SU-DHL-6 (cell line): ENCODE measurements around the gene MEOX2.

Experiments used
- H2AFZ ChIP-seq: fragments of 200-600 bp; sonication (generic); 2 replicates; pipeline ENCODE4 v1.6.1; 2014; ENCODE audit warnings: low read depth, mild to moderate bottlenecking, moderate library complexity, mixed read lengths, antibody characterized with exemption, low read length; ENCODE audit not compliant: severe bottlenecking
- H3F3A ChIP-seq: fragments of 200-600 bp; shearing (Covaris generic); 2 replicates; pipeline ENCODE4 v1.6.0; 2016; ENCODE audit warnings: antibody characterized with exemption, mild to moderate bottlenecking; ENCODE audit not compliant: insufficient read depth
- H3K27ac ChIP-seq: fragments of 200-600 bp; sonication (generic); 2 replicates; pipeline ENCODE4 v1.5.1; 2016; ENCODE audit warnings: low read depth, mild to moderate bottlenecking, low read length, moderate library complexity, mixed read lengths
- H3K27me3 ChIP-seq: fragments of 200-600 bp; sonication (generic), shearing (Covaris generic); 2 replicates; pipeline ENCODE4 v1.6.0; 2014; ENCODE audit warnings: mild to moderate bottlenecking, low read length
- H3K36me3 ChIP-seq: fragments of 200-600 bp; sonication (generic); 2 replicates; pipeline ENCODE4 v1.6.1; 2014; ENCODE audit warnings: mild to moderate bottlenecking, low read length, mixed read lengths
- H3K4me2 ChIP-seq: fragments of 300-600, 200-600 bp; shearing (Covaris generic), sonication (generic); 2 replicates; pipeline ENCODE4 v1.6.0; 2014; ENCODE audit warnings: low read length, low read depth, mild to moderate bottlenecking; ENCODE audit not compliant: poor library complexity, severe bottlenecking
- H3K4me3 ChIP-seq: fragments of 200-600 bp; sonication (generic); 2 replicates; pipeline ENCODE4 v1.5.1; 2014; ENCODE audit warnings: antibody characterized with exemption, low read length, mild to moderate bottlenecking, mixed read lengths; ENCODE audit not compliant: insufficient read depth, poor library complexity, severe bottlenecking
- H3K79me2 ChIP-seq: fragments of 200-600 bp; sonication (generic); 2 replicates; pipeline ENCODE4 v1.6.1; 2014; ENCODE audit warnings: mild to moderate bottlenecking, low read length, moderate library complexity; ENCODE audit not compliant: insufficient read depth
- H3K9ac ChIP-seq: fragments of 200-600 bp; sonication (generic); 2 replicates; pipeline ENCODE4 v1.7.0; 2014; ENCODE audit warnings: mild to moderate bottlenecking, low read length
- H3K9me2 ChIP-seq: fragments of 200-600 bp; sonication (generic); replicated peaks from 2 replicates; pipeline ENCODE4 v1.6.1; 2014; ENCODE audit warnings: low read length; ENCODE audit not compliant: insufficient read depth
- H3K9me3 ChIP-seq: fragments of 200-600 bp; sonication (generic); 2 replicates; pipeline ENCODE4 v1.6.1; 2014; ENCODE audit warnings: low read length, mixed read lengths; ENCODE audit not compliant: insufficient read depth
- H4K20me1 ChIP-seq: fragments of 200-600 bp; sonication (generic); 2 replicates; pipeline ENCODE4 v1.6.1; 2014; ENCODE audit warnings: low read depth, mild to moderate bottlenecking, antibody characterized with exemption, low read length, moderate library complexity, mixed read lengths
- EZH2phosphoT487 ChIP-seq: fragments of 200-600 bp; sonication (generic), shearing (Covaris generic); conservative IDR thresholded peaks from 2 replicates; pipeline ENCODE4 v1.6.1; 2018; ENCODE audit warnings: mild to moderate bottlenecking, antibody characterized with exemption, low read length, moderate library complexity, mixed read lengths
- TF ChIP-seq, protein P1 (sequence below): fragments of 200-600 bp; sonication (generic); IDR thresholded peaks from one replicate; pipeline ENCODE4 v1.5.1; 2017; ENCODE audit warnings: antibody characterized with exemption, mild to moderate bottlenecking, low read length, moderate library complexity; ENCODE audit not compliant: insufficient read depth, poor library complexity, severe bottlenecking

The MEOX2 gene

GRCh38 chr7:15621468-15621867 lies 65.0 kb downstream of the MEOX2 start:
- no peaks in the 10 kb centered on the region for H3K27me3 ChIP-seq
- no peak overlapping the region for H3K9ac ChIP-seq
- TF ChIP-seq, protein P1, sequence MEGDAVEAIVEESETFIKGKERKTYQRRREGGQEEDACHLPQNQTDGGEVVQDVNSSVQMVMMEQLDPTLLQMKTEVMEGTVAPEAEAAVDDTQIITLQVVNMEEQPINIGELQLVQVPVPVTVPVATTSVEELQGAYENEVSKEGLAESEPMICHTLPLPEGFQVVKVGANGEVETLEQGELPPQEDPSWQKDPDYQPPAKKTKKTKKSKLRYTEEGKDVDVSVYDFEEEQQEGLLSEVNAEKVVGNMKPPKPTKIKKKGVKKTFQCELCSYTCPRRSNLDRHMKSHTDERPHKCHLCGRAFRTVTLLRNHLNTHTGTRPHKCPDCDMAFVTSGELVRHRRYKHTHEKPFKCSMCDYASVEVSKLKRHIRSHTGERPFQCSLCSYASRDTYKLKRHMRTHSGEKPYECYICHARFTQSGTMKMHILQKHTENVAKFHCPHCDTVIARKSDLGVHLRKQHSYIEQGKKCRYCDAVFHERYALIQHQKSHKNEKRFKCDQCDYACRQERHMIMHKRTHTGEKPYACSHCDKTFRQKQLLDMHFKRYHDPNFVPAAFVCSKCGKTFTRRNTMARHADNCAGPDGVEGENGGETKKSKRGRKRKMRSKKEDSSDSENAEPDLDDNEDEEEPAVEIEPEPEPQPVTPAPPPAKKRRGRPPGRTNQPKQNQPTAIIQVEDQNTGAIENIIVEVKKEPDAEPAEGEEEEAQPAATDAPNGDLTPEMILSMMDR = no peak
- TF ChIP-seq EZH2phosphoT487 = no peak

DNA sequence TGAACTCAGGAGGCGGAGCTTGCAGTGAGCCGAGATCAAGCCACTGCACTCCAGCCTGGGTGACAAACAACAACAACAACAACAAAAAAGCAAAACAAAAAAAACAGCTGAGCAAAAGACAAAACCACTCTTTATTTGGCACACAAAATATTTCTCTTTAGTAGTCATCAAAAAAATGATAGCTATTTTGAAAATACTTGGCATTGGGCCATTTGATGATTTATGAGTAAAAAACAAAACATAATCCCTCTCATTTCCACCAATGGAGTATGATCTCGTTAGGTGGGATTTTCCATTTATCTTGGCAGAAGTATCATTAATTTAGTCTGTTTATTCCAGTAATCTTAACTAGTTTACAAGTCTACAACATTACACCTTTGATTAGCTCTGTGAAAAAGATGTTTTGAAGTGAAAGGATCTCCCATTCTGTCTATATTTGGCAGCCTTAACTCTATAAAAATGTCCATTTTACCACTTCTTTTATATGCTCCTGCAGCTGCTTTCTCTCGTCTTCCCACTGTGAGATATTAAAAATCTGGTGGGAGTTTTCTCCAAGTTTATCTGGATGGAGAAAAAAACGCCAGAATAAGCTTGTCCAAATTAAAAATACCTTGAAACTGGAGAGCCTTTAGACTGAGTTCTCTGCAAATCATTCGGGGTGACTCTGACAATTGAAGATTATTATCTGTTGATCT lies 65.8 kb downstream of the MEOX2 start:
- TF ChIP-seq EZH2phosphoT487 = no peak
- TF ChIP-seq, protein P1 = no peak
- H3K36me3 ChIP-seq = no peaks in the 10 kb centered on the region

More at GRCh38 chr7:15621468-15621867, 65.0 kb downstream of the MEOX2 start:
- Histone ChIP-seq H3K9me2 (no peaks in the 10 kb centered on the region; the same call in 1 of the 2 replicates), H4K20me1 (no peaks in the 10 kb centered on the region), H3K27ac (no peak overlapping the region), H3K9me3 (no peaks in the 10 kb centered on the region), H3K36me3 (no peaks in the 10 kb centered on the region), H3K79me2 (no peaks in the 10 kb centered on the region), H3K4me2 (no peak overlapping the region), H3F3A (no peaks in the 10 kb centered on the region), H3K4me3 (no peak overlapping the region), H2AFZ (no peak overlapping the region)

DNA sequence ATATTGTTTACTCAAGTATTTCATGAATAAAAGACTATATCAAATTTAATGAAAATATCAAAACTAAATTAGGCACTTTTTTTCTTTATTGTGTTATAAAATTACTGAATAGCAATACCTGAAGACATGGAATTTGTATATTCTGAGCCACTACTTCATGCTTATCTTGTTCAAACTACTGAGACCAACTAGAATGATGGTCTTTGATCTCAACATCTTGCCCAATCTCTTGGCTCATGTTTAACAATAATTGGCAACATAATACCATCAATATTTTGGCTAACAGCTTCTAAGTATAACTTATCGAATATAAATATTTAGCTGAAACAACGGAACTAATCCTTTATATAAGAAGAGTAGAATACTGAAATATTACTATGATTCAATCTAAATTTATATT lies 68.2 kb downstream of the MEOX2 start:
- Histone ChIP-seq H3F3A (no peaks in the 10 kb centered on the region), H3K4me3 (no peak overlapping the region), H3K27me3 (no peaks in the 10 kb centered on the region), H3K36me3 (no peaks in the 10 kb centered on the region; the same call in 1 of the 2 replicates), H3K27ac (no peak overlapping the region), H3K9me2 (no peaks in the 10 kb centered on the region), H4K20me1 (no peaks in the 10 kb centered on the region), H3K79me2 (no peaks in the 10 kb centered on the region), H2AFZ (no peak overlapping the region), H3K4me2 (no peak overlapping the region), H3K9me3 (no peaks in the 10 kb centered on the region), H3K9ac (no peak overlapping the region)
- TF ChIP-seq, protein P1 = no peak
- TF ChIP-seq EZH2phosphoT487 = no peak

More for the DNA sequence above, 65.8 kb downstream of the MEOX2 start:
- Histone ChIP-seq H4K20me1 (no peaks in the 10 kb centered on the region), H2AFZ (no peak overlapping the region), H3K4me2 (no peak overlapping the region), H3K27me3 (no peaks in the 10 kb centered on the region), H3K27ac (no peak overlapping the region), H3K9me2 (no peaks in the 10 kb centered on the region; the same call in 1 of the 2 replicates), H3K4me3 (no peak overlapping the region), H3K79me2 (no peaks in the 10 kb centered on the region), H3K9me3 (no peaks in the 10 kb centered on the region), H3K9ac (no peak overlapping the region), H3F3A (no peaks in the 10 kb centered on the region)
